GM21526 (cell line): ENCODE measurements around the gene DPF3.

Experiments used
- ATAC-seq: cut with Tn5 transposase; IDR thresholded peaks from one replicate; pipeline ENCODE4 v1.9.1; 2021; ENCODE audit warnings: moderate library complexity; ENCODE audit not compliant: unreplicated experiment, low FRiP score

The DPF3 gene

GRCh38 chr14:72699443-72699842 is 194.5 kb downstream of the DPF3 start:
- ATAC-seq = no peak

GRCh38 chr14:72692696-72693095 is 201.2 kb downstream of the DPF3 start:
- no peak for ATAC-seq

GRCh38 chr14:72690324-72690723 is 203.6 kb downstream of the DPF3 start:
- no peak for ATAC-seq

- ATAC-seq = no peak
Observed at GRCh38 chr14:72688990-72689671, 204.8 kb downstream of the DPF3 start.

GRCh38 chr14:72686832-72687231 is 207.1 kb downstream of the DPF3 start:
- ATAC-seq = no peak

DNA sequence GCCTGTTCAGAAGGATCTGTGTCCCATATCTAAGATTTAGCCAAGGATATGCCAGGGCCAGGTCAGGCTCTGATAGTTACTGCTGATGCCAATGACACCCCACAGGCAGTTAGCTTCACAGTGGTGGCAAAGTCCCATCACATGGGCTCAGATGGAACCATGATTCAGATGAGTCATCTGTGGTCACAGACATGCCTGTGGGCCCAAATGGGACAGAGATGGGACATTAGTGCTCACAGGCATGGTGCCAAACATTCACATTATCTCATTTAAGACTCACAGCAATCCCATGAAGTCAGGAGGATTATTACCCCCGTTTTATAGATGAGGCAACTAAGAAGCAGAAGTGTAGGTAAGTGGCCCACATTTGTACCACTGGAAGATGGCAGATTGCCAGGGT is 207.8 kb downstream of the DPF3 start:
- no peak for ATAC-seq

- ATAC-seq = no peak
Observed at GRCh38 chr14:72685456-72685855, 208.4 kb downstream of the DPF3 start.

GRCh38 chr14:72683787-72684186 is 210.1 kb downstream of the DPF3 start:
- no peak for ATAC-seq

DNA sequence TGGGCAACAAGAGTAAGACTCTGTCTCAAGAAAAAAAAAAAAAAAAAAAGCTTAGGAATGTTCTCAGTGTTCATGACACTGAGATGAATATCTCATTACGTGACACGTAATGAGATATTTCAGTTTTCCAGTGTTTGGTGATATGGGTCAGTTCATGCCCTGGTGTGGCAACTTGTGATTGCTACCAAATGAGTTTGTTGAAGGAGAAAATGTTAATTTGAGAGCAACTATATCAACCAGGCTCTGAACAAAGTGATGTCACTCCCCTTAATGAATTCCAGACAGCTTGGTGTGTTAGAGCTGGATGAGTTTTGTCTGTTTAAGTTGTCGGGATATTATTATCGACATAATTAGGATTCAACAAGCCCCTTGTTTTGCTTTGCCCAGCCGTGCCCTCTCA is 211.7 kb downstream of the DPF3 start:
- ATAC-seq = no peak

DNA sequence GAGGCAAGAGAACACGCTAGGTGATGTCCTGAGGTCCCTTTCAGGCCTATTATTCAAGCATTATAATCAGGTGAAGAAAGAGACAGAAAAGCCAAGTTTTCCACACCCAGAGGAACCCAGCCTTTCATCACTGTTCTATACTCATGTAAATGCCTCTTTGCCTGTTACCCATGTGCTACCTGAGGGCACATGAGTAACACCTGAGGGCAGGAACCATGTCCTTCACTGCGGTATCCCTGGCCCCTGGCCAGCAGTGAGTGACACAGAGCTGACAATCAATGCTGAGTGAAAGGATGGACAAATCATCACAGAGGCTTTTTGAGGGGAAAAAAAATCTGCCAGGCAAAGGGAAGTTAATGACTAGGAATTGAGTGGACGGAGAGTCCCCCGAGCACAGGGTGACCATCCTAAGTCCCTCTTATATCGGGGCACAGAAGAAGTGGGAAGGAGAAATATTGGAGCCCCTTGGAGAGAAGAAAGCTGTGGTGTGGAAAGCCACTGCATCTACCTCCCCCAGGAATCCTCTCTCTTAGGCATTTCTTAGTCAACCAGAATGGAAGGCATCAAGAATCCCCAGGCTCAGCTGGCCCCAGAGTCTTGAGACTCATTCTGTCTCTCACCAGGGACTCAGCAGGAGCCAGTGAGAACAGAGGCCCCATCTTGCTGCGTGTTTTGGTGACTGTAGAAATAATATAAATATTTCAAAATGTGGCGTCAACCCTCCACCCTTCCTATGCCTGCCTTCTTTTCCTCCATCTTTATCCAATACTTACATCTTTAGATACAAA is 212.9 kb downstream of the DPF3 start:
- no peak for ATAC-seq

DNA sequence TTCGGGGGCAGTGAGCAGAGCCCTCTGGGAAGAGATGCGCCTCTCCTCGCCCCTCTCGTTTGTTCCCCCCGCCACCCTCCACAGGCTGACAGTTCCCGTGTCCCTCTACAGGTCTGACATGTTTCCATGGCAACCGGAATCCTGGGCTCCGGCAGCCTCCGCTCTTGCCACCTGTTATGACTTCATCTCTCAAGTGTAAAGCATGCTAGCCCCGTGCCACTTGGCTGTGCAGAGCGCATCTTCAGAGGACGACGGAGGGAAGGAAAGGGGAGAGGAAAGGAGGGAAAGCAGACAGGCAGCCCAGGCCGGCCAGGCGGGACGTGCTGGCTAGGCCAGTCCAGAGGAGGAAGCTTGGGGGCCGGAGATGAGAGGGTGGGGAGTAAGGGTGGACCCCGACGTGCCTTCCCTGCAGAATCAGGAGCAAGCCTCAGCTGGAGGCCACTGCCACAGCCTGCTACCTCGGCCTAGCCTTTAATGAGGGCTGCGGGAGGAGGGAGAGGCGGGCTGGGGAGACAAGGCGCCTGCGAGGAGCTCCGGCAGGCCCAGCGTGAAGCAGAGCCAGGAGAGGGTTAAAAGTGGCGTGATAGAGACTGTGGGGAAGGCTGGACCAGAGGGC is 214.3 kb downstream of the DPF3 start:
- ATAC-seq = no peak

DNA sequence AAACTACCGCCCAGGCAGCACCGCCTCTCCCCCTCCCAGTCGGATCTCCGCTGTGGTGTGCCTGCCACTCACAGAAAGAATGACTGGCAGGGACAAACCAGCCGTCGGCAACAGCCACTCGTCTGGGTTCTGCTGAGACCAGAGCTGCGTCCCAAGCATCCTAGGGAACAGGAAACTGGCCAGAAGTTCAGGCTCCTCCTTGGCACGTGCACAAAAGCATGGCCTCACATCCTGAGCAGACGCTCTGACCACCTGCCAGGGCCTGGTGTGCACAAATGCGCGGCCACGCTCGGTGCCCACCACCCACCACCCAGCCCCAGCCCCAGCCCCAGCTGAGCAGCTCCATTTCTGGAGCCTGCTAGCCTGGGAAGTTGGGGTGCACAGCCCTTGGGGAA is 214.8 kb downstream of the DPF3 start:
- no peak for ATAC-seq

DNA sequence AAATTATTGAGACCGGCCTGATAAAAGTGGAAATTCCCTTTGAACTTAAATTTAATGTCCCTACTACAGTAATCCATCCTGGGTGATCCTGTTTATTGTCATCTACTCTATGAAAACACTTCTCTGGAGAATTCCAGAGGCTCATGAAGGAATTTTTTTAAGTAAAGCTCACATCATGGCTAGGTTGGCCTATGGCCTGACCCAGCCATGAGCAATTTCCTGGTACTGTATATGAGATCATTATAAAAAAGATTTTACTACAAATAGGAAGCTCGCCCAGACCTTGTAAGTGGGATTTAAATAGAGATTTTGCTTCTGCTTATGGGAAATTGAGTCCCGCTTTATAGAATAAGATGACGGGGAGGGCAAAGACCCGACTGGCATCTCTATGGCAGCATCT is 215.5 kb downstream of the DPF3 start:
- no peak for ATAC-seq

DNA sequence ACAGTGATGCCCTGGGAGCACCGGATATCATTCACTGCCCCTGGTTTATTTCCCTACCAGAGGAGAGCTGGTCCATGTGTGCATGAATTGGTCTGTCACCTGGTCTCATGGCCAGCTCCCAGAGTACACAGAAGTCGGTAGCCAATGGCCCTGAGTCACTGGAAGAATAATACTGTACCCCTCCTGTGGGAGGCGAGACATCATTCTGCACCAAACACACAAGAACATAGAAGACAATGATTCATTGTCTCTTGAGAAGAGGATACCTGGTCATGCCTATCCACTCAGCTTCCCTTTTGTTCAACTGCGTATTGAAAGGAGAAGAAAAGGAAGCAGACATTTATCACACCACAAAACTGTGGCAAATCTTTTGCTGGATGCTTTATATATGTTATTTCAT is 216.2 kb downstream of the DPF3 start:
- ATAC-seq = no peak

DNA sequence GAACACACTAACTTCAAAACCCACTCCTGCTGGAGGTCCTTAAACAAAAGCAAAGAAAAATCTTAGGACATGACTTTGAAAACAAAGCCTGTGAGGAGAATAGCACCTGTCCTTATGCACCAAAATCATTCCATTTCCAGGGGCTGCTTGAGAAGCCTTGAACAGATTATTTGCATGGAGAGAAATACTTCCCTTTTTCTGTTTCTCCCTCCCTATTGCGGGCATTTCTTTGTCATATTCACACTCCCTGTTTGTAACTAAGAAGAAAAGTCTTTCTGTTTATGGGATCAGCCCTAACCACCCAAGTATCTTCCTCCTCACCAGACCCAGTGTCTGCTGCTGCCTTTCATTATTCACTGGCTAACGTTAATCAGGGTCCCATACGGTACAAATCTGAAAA is 218.8 kb downstream of the DPF3 start:
- ATAC-seq = no peak

DNA sequence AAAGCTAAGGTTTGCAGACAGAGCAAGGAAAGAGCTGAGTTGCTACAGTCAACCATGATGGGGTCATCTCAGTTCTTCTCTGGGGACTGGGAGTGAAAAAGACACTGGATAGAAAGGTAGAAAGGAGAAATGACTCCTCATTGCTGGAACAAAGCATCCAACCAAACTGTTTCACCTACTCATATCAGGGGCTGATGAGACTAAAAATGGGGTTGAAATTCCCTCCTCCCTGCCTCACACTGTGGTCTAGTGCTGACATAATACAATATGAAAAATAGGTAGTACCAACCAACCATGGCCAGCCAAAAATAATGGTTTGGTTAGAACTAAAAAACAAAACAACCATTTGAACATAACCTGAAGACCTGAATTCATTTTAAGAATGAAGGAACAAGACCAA is 220.7 kb downstream of the DPF3 start:
- no peak for ATAC-seq

- ATAC-seq = no peak
Observed at GRCh38 chr14:72666610-72667009, 227.3 kb downstream of the DPF3 start.

- ATAC-seq = no peak
Observed at GRCh38 chr14:72665259-72665658, 228.6 kb downstream of the DPF3 start.

DNA sequence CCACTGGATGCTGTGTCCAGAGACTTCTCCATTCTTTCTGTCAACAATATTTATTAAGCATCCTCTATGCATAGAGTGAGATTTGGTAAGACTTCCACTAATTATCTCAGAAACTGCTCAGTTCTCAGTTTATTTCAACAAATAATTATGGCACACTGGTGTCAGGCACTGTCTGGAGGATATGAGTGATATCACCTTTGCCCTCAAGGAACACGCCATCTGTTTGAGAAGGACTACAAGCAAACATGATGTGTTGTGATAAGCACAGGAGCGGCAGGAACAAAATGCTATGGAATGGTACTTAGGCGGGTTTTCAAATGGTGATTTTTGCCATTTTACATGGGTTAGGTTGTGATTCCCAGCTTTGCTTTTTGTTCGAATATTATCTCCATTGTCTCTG is 229.2 kb downstream of the DPF3 start:
- no peak for ATAC-seq

DNA sequence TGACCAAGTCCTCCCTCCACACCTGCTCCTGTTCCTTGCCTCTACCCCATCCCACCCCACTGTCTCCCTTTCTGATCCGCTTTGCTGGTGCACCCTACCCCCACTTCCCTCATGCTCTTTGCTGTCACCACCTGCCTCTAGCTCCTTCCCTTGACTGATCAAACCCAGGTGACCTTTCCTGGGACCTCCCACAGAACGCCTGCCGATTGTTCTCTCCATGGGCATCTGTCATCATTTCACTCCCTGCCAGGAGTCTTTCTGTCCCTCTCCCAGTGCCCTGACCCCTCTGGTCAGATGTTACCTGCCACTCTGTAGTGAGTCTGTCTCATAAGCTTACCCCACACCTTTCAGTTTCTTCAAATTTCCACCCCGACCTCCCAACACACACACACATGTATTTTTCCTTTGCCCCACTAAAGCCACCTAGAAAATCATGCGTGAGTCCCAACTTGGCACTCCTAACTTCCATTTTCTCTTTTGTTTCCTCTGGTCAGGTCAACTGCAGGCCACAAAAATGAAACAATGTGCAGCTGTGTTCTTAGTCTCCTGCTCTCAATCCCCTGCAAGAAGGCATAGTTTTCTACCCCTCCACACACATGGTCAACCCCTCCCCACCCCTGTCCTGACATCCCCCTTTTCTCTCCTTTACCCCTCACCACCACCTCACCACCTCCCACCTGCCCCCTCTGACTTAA is 229.8 kb downstream of the DPF3 start:
- no peak for ATAC-seq

- ATAC-seq = no peak
Observed at GRCh38 chr14:72663076-72663487, 230.8 kb downstream of the DPF3 start.
